ENCODE data around the gene QPRT. TPM values are rescaled to one million over a fixed set of nuclear protein-coding genes. Genes with fewer than 3 reads are reported as not detected.
A peak's percentile ranks its signal among the peaks of the same experiment; 100 is the strongest.
"Not testable (repeated sequence)": the region's sequence is repeated elsewhere in the genome, so short reads cannot be mapped to it uniquely, and the experiment has no call there.

QPRT gene
- total RNA-seq, 4 donors from 2014 or later: 14.3 to 65.8 (median 26.3) TPM

DNA sequence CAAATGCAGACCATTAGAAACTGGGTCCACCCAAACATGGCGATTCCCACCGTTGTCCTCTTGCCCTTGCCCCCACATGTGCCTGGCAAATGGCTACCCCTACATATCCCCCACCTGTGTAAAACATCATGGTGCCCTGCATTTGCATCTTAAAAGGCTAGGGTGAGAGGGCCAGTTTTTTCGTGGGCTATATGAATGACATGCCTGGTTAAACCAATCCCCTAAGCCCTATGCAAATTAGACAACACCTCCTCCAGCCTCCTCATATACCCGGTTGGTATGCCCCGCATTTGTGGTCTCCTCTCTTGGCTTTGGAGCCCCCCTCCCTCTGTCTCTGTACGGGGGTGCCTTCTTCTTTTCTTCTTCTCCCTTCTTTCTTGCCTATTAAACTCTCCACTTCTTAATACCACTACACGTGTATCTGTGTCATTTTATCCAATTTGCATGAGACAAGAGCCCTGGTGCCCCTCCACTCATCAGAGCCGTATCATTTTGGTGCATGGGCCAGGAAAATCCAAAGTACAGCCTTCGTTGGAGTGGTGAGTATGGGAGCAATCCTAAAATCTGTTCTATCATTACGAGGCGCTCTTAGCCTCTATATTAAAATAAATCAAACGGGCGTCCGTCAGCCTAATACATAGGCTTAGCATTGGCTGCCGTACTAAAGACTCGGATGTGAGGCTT, 30.1 kb downstream of the QPRT start:
- in situ Hi-C loops (cut with MboI; ENCODE audit: low pct_ligation_motif_present in 1 of 4, low pct_unique_long_range_greater_than_20kb in 1 of 4, low sequenced_read_pairs in 3 of 4): no loop called here
- H3K36me3 ChIP-seq: no peaks in the 10 kb centered on the region
- H3K4me3 ChIP-seq: no peak overlapping the region
- TF ChIP-seq POLR2AphosphoS5 (IDR thresholded peaks at IDR 0.05): no peak
- no peak for TF ChIP-seq POLR2A (IDR thresholded peaks at IDR 0.05)
- no peak for TF ChIP-seq EP300 (IDR thresholded peaks at IDR 0.05; ENCODE audit: low read depth)
- TF ChIP-seq, protein P1, sequence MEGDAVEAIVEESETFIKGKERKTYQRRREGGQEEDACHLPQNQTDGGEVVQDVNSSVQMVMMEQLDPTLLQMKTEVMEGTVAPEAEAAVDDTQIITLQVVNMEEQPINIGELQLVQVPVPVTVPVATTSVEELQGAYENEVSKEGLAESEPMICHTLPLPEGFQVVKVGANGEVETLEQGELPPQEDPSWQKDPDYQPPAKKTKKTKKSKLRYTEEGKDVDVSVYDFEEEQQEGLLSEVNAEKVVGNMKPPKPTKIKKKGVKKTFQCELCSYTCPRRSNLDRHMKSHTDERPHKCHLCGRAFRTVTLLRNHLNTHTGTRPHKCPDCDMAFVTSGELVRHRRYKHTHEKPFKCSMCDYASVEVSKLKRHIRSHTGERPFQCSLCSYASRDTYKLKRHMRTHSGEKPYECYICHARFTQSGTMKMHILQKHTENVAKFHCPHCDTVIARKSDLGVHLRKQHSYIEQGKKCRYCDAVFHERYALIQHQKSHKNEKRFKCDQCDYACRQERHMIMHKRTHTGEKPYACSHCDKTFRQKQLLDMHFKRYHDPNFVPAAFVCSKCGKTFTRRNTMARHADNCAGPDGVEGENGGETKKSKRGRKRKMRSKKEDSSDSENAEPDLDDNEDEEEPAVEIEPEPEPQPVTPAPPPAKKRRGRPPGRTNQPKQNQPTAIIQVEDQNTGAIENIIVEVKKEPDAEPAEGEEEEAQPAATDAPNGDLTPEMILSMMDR (IDR thresholded peaks at IDR 0.05): no peak
- H3K27ac ChIP-seq: no peak overlapping the region
- H3K9me3 ChIP-seq: no peaks in the 10 kb centered on the region
- H3K27me3 ChIP-seq: no peaks in the 10 kb centered on the region
- peaks cover 0 to 9% (median 0%) of the 10 kb centered on the region in 4 donors for H3K4me1 ChIP-seq
- intact Hi-C loops (cut with DNase I; ENCODE audit: low total_unique reads): loop anchor here (10.0 kb wide), 1 partner anchor 146 kb away; no protein-coding TSS in a partner anchor
- 73 to 81% methylated on average over 10 to 16 of the region's 16 CpGs for WGBS, 2 donors (ENCODE audit: low coverage in 1 of 2)
- no peak for DNase-seq

DNA sequence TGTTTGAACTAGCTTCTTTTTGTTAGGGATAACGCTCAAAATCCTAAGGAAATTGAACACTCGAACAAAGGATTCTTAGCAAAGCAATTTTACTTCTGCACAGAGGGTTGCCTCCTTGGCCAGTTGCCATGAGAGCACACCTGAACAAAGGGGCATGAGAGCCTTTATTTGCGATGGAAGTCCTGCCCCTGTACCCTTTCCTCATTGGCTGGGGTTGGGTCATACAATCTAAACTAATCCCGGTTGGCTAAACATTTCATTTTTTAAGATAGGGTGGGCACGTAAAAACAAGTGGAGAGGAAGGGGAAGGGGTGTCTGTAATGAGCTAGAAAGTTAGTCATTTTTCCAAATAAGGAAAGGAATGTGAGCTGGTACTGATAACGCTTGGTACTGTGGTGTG, 30.7 kb downstream of the QPRT start:
- WGBS, 2 donors (ENCODE audit: low coverage in 1 of 2): 57 to 69% methylated on average over 4 to 6 of the region's 6 CpGs
- intact Hi-C loops (cut with DNase I; ENCODE audit: low total_unique reads): loop anchor here (10.0 kb wide), 1 partner anchor 145 kb away; no protein-coding TSS in a partner anchor

DNA sequence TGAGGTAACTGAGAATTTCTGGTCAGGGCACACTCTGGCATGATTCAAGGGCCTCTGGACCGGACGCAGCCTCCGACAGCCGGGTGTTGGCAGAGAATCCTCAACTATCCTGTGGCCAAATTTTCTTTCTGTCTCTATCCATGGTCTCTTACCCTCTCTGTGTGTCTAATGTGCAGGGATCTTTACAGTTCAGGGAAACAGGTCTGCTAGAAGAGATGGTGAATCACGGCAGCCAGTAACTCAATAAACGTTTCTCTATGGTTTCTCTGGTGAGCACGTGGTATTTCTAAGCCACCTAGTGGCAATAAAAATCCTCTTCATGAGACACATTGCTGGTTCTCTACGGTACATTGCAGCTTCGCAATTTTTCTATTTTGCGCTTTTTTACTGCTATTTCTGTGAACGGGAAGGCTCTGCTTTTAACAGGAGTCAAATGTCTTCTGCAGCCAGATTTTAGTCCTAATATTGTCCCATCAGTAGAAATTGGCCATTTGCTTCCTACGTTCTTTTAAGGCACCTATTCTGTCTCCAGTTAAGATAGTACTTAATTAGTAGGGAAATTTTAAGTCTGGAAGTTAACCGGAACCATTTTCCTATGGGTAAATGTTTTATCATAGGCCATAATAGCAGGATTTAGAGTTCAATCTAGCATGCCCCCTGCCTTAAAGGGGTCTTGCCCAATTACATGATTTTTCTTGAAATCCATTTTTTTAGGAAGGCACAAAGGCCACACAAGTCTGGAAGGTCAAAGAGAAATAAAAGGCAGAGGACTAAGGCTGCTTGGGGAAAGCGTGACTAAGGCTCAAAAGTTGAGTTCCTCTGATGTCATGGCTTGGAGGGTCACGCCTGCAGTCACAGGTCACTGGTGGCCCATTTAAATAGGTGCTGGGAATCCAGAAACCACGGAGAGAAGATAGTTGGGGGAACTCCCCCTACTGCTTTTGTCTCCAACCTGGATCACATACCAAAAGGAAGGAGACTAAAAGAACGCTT, 31.5 kb downstream of the QPRT start:
- H3K27me3 ChIP-seq: no peaks in the 10 kb centered on the region
- intact Hi-C loops (cut with DNase I; ENCODE audit: low total_unique reads) (no loop called here), in situ Hi-C loops (cut with MboI; ENCODE audit: low pct_ligation_motif_present in 1 of 4, low pct_unique_long_range_greater_than_20kb in 1 of 4, low sequenced_read_pairs in 3 of 4) (no loop called here)
- TF ChIP-seq POLR2AphosphoS5 (IDR thresholded peaks at IDR 0.05) (no peak), POLR2A (IDR thresholded peaks at IDR 0.05) (no peak)
- TF ChIP-seq, protein P1 (IDR thresholded peaks at IDR 0.05): peak; percentile 56 to 75 (median 66)
- no peak overlapping the region for H3K4me3 ChIP-seq
- no peaks in the 10 kb centered on the region for H3K9me3 ChIP-seq
- no peaks in the 10 kb centered on the region for H3K36me3 ChIP-seq
- H3K27ac ChIP-seq: no peak overlapping the region
- WGBS, 2 donors (ENCODE audit: low coverage in 1 of 2): 36 to 45% methylated on average over 16 to 17 of the region's 17 CpGs
- no peak for DNase-seq
- peaks cover 0 to 9% (median 0%) of the 10 kb centered on the region in 4 donors for H3K4me1 ChIP-seq

More for the DNA sequence above, 30.7 kb downstream of the QPRT start:
- in situ Hi-C loops (cut with MboI; ENCODE audit: low pct_ligation_motif_present in 1 of 4, low pct_unique_long_range_greater_than_20kb in 1 of 4, low sequenced_read_pairs in 3 of 4); H3K4me3 ChIP-seq; H3K27ac ChIP-seq; DNase-seq; H3K27me3 ChIP-seq; H3K9me3 ChIP-seq; H3K4me1 ChIP-seq; H3K36me3 ChIP-seq: not testable (repeated sequence)

DNA sequence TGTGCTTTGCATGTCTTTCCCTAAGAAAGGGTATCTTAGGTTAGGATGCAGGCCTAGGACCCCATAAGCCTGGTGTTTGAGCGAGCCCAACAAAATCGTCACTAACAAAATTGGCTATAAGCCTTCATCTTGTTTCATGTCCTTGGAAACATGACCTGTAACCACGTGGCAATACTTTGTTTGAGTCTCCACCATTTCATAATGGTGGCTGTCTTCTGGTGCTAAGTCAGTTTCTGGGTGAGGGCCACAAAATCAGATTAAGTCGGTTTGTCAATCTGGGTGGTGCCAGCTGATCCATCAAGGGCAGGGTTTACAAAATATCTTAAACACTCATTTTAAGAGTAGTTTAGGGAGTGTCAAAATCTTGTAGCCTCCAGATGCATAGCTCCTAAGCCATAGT, 33.8 kb downstream of the QPRT start:
- DNase-seq: no peak
- Histone ChIP-seq H3K9me3 (no peaks in the 10 kb centered on the region), H3K4me3 (no peak overlapping the region), H3K36me3 (no peaks in the 10 kb centered on the region), H3K27ac (no peak overlapping the region), H3K27me3 (no peaks in the 10 kb centered on the region), H3K4me1 (peaks cover 0 to 9% (median 0%) of the 10 kb centered on the region in 4 donors)
- intact Hi-C loops (cut with DNase I; ENCODE audit: low total_unique reads) (no loop called here), in situ Hi-C loops (cut with MboI; ENCODE audit: low pct_ligation_motif_present in 1 of 4, low pct_unique_long_range_greater_than_20kb in 1 of 4, low sequenced_read_pairs in 3 of 4) (no loop called here)
- no peak for TF ChIP-seq POLR2AphosphoS5 (IDR thresholded peaks at IDR 0.05)
- TF ChIP-seq, protein P1 (IDR thresholded peaks at IDR 0.05): no peak
- no peak for TF ChIP-seq EP300 (IDR thresholded peaks at IDR 0.05; ENCODE audit: low read depth)
- no peak for TF ChIP-seq POLR2A (IDR thresholded peaks at IDR 0.05)
- 60 to 64% methylated on average over 1 to 4 of the region's 4 CpGs for WGBS, 2 donors (ENCODE audit: low coverage in 1 of 2)

Data from transverse colon (tissue), 4 donors.